MM.1S (cell line): ENCODE data around the gene PAK1.

ENCODE experiments used
- DNase-seq: peaks from one replicate; pipeline ENCODE4 v3.0.0-alpha.2; 2015
- H2AFZ ChIP-seq: fragments of 300-600 bp; sonication (generic); 2 replicates; pipeline ENCODE4 v1.6.0; 2016; ENCODE audit warnings: antibody characterized with exemption, low read length
- H3F3A ChIP-seq: fragments of 300-600 bp; sonication (generic); 2 replicates; pipeline ENCODE4 v1.6.1; 2016; ENCODE audit warnings: mild to moderate bottlenecking, antibody characterized with exemption, low read length, moderate library complexity, mixed read lengths; ENCODE audit not compliant: insufficient read depth
- H3K27ac ChIP-seq: fragments of 300-600 bp; sonication (generic); 2 replicates; pipeline ENCODE4 v1.5.1; 2016; ENCODE audit warnings: mild to moderate bottlenecking, low read length
- H3K27me3 ChIP-seq: fragments of 300-600 bp; sonication (generic); replicated peaks from 2 replicates; pipeline ENCODE4 v1.6.0; 2016; ENCODE audit warnings: low read length; ENCODE audit not compliant: insufficient read depth
- H3K36me3 ChIP-seq: fragments of 300-600 bp; sonication (generic); replicated peaks from 2 replicates; pipeline ENCODE4 v1.6.1; 2016; ENCODE audit warnings: mild to moderate bottlenecking, low read length, mixed read lengths; ENCODE audit not compliant: insufficient read depth
- H3K4me1 ChIP-seq: fragments of 300-600 bp; sonication (generic); 2 replicates; pipeline ENCODE4 v1.6.1; 2016; ENCODE audit warnings: low read length, mixed read lengths
- H3K4me2 ChIP-seq: fragments of 300-600 bp; sonication (generic); 2 replicates; pipeline ENCODE4 v1.6.0; 2016; ENCODE audit warnings: low read depth, low read length
- H3K4me3 ChIP-seq: fragments of 300-600 bp; sonication (generic); 2 replicates; pipeline ENCODE4 v1.5.1; 2016; ENCODE audit warnings: low read length, mixed read lengths
- H3K79me2 ChIP-seq: fragments of 300-600 bp; sonication (generic); 2 replicates; pipeline ENCODE4 v1.6.1; 2016; ENCODE audit warnings: mixed run types, low read length, mixed read lengths
- H3K9ac ChIP-seq: fragments of 300-600 bp; sonication (generic); 2 replicates; pipeline ENCODE4 v1.6.1; 2016; ENCODE audit warnings: low read length, mixed read lengths
- H3K9me2 ChIP-seq: fragments of 300-600 bp; sonication (generic); replicated peaks from 2 replicates; pipeline ENCODE4 v1.6.1; 2016; ENCODE audit warnings: mild to moderate bottlenecking, low read length, mixed read lengths; ENCODE audit not compliant: insufficient read depth
- H3K9me3 ChIP-seq: fragments of 300-600 bp; sonication (generic); replicated peaks from 2 replicates; pipeline ENCODE4 v1.6.1; 2016; ENCODE audit warnings: mild to moderate bottlenecking, low read length, mixed read lengths; ENCODE audit not compliant: insufficient read depth
- H4K20me1 ChIP-seq: fragments of 300-600 bp; sonication (generic); 2 replicates; pipeline ENCODE4 v1.6.1; 2016; ENCODE audit warnings: mild to moderate bottlenecking, low read length, moderate library complexity, mixed read lengths; ENCODE audit not compliant: insufficient read depth
- CTCF ChIP-seq: fragments of 300-600 bp; sonication (generic); IDR thresholded peaks from 2 replicates; pipeline ENCODE4 v1.5.1; 2016; ENCODE audit warnings: antibody characterized with exemption, low read length, mixed read lengths
- EZH2 ChIP-seq: fragments of 300-600 bp; sonication (generic); optimal IDR thresholded peaks from 2 replicates; pipeline ENCODE3; 2017; ENCODE audit warnings: low read depth, mild to moderate bottlenecking, antibody characterized with exemption, low read length, mixed read lengths
- EZH2phosphoT487 ChIP-seq: fragments of 300-600 bp; sonication (generic); IDR thresholded peaks from 2 replicates; pipeline ENCODE4 v1.6.1; 2018; ENCODE audit warnings: antibody characterized with exemption, low read length

Gene PAK1

GRCh38 chr11:77353131-77353530 is 120.8 kb downstream of the PAK1 start:
- no peaks in the 10 kb centered on the region for H3K27me3 ChIP-seq
- H3K4me1 ChIP-seq = no peaks in the 10 kb centered on the region
- no peaks in the 10 kb centered on the region for H3K9me3 ChIP-seq
- no peak overlapping the region for H2AFZ ChIP-seq
- TF ChIP-seq CTCF (no peak), EZH2 (no peak), EZH2phosphoT487 (no peak)
- H4K20me1 ChIP-seq = no peaks in the 10 kb centered on the region
- H3K79me2 ChIP-seq = no peaks in the 10 kb centered on the region
- no peak overlapping the region for H3K4me2 ChIP-seq
- DNase-seq = no peak
- no peak overlapping the region for H3K27ac ChIP-seq
- no peaks in the 10 kb centered on the region for H3K9me2 ChIP-seq
- no peaks in the 10 kb centered on the region for H3F3A ChIP-seq
- no peak overlapping the region for H3K4me3 ChIP-seq
- no peak overlapping the region for H3K9ac ChIP-seq
- H3K36me3 ChIP-seq = 0 out of 2 replicates have a peak, but pooled peaks cover 3% of the 10 kb centered on the region

- TF ChIP-seq EZH2phosphoT487 (no peak), EZH2 (no peak), CTCF (no peak)
- no peak for DNase-seq
- Histone ChIP-seq H3F3A (no peaks in the 10 kb centered on the region), H2AFZ (no peak overlapping the region), H3K79me2 (no peaks in the 10 kb centered on the region), H3K9ac (no peak overlapping the region), H4K20me1 (no peaks in the 10 kb centered on the region), H3K36me3 (no peaks in the 10 kb centered on the region), H3K4me3 (no peak overlapping the region), H3K9me2 (no peaks in the 10 kb centered on the region), H3K9me3 (no peaks in the 10 kb centered on the region), H3K27ac (no peak overlapping the region), H3K27me3 (no peaks in the 10 kb centered on the region), H3K4me2 (no peak overlapping the region), H3K4me1 (no peaks in the 10 kb centered on the region)
These were observed 122.5 kb downstream of the PAK1 start for GRCh38 chr11:77351281-77351886.

- H3K9ac ChIP-seq = no peak overlapping the region
- TF ChIP-seq CTCF = no peak
- TF ChIP-seq EZH2 = no peak
- no peak for TF ChIP-seq EZH2phosphoT487
- DNase-seq = no peak
- no peaks in the 10 kb centered on the region for H3K27me3 ChIP-seq
- H3K36me3 ChIP-seq = no peaks in the 10 kb centered on the region
- H3K4me3 ChIP-seq = no peak overlapping the region
- no peaks in the 10 kb centered on the region for H3K79me2 ChIP-seq
- H4K20me1 ChIP-seq = no peaks in the 10 kb centered on the region
- H3K9me3 ChIP-seq = no peaks in the 10 kb centered on the region
- H3K4me1 ChIP-seq = no peaks in the 10 kb centered on the region
- H2AFZ ChIP-seq = no peak overlapping the region
- H3K9me2 ChIP-seq = no peaks in the 10 kb centered on the region
- H3K4me2 ChIP-seq = no peak overlapping the region
- no peak overlapping the region for H3K27ac ChIP-seq
- no peaks in the 10 kb centered on the region for H3F3A ChIP-seq
These were observed 125.9 kb downstream of the PAK1 start for GRCh38 chr11:77347948-77348347.
